ENCODE measurements around the gene MAGT1. TPM values are rescaled to one million over a fixed set of nuclear protein-coding genes. Genes with fewer than 3 reads are reported as not detected.
"Not testable (repeated sequence)": the region's sequence is repeated elsewhere in the genome, so short reads cannot be mapped to it uniquely, and the experiment has no call there.

The MAGT1 gene
- total RNA-seq (2014; rRNA removed) = 53.3 and 60.7 TPM in 2 replicates
- polyA plus RNA-seq (2012) = 38.1 TPM

DNA sequence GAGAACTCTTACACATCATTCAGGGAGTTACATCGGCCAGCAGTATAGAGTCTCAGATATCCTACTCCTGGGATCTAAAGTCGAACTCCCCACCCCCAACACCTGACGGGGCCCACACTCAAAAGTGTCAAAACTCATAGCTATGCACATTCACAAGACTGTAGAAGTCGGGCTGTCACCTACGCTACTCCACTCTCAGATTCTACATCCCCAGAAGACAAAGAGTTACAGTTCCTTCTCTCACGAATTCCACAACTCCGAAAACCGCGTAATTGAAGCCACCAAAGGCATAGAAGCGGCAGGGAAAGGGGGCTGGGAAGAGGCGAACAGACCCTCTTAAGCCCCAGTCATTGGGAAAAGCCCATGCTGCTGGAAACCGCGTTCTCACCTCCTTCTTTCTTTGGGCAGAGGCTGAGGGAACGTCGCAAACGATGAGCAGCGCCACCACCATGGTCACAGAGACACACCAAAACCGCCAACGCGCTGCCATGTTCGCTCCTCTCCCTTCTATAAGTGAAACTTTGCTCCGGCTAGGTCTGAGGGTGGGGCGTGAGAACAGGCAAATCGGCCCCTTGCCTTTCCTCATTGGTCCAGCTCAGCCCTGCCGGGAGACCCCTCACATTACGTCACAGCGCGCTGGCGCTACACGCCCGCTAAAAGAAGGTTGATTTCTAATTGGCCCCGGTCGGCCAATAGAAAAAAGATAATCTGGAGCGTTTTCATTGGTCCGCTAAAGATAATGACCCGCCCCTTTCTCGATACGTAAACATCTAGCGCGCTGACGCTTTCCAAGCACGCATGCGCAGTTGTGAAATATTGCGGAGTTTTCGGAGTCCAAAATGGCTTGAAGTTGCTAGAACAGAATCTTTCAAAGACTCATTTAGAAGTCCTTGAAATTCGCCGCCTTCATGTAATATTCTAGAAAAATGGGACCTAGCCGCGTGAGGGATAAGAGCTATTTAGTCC lies at the start of gene MAGT1:
Gene MAGT1 (minus strand): TSS at position 515 of the 966 bp plus-strand sequence. CDS start 25 bp downstream, at position 490.
- DNase-seq (ENCODE audit: low read depth) = peak; percentile 96

DNA sequence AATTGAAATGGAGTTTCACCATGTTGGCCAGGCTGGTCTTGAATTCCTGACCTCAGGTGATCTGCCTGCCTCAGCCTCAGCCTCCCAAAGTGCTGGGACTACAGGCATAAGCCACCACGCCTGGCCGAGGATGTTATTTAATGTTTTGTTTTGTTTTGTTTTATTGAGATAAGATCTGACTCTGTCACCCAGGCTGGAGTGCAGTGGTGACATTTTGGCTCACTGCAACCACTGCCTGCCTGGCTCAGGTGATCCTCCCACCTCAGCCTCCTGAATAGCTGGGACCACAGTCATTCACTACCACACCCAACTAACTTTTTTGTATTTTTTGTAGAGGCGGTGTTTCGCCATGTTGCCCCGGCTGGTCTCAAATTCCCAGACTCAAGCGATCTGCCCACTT lies 49.8 kb upstream of the MAGT1 start:
- not testable (repeated sequence) for DNase-seq (ENCODE audit: low read depth)

DNA sequence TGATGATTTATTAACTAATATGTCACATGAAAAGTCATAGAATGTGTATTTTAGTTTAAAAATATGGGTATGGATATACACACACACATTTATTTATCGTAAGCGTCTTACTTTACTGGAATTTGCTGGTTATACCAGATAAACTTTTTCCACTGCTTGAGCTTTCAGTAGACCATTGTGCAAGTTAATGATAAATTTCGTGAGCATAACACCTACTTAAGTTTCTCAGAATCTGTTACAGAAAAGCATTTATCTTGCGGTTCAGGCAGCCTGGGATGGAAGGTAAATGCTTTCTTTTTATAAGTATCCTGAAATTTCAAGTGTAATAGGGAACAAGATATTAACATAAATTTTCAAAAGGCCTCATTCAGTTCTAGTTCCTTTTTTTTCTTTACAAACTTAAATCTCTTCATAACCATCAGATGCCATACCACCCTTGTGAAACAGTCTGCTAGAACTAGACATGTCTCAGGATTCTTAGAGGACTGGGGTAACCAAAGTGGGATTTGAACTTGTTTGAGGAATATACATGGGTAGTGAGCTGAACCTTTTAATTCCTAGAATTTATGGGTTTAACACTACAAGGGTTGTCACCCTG lies 42.9 kb upstream of the MAGT1 start:
- DNase-seq (ENCODE audit: low read depth) = no peak

DNA sequence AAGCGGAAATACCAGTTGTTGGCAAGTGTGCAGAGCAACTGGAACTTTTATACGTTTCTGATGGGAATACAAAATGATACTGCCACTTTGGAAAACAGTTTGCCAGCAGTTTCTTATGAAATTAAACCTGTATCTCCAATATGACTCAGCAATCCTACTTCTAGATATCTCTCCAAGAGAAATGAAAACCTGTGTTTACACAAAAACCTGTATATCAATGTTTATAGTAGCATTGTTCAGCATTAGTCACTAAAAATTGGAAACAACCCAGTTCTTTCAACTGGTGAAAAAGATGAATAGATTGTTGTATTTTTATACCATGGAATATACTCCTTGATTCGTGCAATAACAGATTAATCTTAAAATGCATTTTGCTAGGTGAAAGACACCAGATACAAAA lies 42.1 kb upstream of the MAGT1 start:
- DNase-seq (ENCODE audit: low read depth) = peak; percentile 48

DNA sequence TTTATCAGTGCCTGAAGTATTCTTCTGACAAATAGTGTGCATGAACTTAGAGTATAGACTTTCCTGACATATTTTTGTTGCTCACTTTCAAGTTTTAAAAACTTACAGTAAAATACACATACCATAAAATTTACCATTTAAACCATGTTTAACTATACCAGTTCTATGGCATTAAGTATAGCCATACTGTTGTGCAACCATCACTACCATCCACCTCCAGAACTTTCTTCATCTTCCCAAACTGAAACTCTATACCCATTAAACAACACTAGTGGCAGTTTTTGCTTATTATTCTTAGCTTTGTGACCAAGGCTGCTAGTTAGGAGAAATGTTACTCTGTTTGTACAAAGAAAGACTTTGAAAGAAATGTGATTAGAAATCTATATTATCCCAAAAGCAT lies 41.1 kb upstream of the MAGT1 start:
- DNase-seq (ENCODE audit: low read depth) = no peak

GRCh38 chrX:77935886-77936285 lies 40.7 kb upstream of the MAGT1 start:
- DNase-seq (ENCODE audit: low read depth) = no peak

GRCh38 chrX:77930581-77930980 lies 35.3 kb upstream of the MAGT1 start:
- DNase-seq (ENCODE audit: low read depth) = no peak

DNA sequence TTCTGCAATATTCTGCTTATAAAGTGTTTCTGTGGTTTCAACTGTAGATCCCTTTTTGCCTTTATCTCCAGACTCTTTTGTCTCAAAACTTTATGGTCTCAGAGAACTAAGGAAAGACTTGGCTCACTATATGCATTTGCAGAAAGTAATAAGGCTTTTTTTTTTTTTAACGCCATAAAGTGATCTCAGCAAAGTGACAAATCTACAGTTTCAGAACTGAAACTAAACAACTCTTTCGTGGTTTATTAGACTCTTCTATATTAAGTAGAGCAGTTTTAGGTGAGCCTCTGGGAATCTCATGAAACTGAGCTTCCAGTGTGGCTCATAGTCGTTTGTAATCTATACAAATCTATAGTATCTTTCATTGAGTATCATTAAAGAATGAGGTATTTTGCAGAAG lies 30.5 kb upstream of the MAGT1 start:
- no peak for DNase-seq (ENCODE audit: low read depth)

GRCh38 chrX:77924320-77924859 lies 29.2 kb upstream of the MAGT1 start:
- DNase-seq (ENCODE audit: low read depth) = no peak

DNA sequence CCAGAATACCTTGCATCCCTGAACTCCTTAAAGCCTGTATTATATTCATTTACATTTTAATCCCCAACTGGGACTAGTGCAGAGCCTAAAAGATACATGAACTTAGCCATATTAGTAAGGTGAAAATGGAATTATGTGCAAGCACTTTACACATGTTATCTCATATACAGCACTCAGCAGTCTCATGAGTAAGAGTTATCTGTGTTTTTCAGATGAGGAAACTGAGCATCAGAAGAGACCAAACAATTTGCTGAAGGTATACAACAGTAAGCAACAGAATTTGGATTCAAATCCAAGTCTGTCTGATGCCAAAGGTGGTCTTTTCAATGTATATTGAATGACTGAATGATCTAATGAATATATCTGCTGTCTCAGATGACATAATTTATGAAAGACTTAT lies 27.6 kb upstream of the MAGT1 start:
- DNase-seq (ENCODE audit: low read depth) = no peak

DNA sequence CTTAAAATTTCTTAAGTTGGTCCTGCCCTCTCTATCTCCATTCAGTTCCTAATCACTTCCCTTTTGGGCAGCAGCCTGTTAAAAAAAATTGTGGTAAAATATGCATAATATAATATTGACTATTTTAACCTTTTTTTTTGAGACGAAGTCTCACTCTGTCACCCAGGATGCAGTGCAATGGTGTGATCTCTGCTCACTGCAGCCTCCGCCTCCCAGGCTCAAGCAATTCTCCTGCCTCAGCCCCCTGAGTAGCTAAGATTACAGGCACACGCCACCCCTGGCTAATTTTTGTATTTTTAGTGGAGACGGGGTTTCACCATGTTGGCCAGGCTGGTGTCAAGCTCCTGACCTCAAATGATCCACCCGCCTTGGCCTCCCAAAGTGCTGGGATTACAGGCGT lies 24.1 kb upstream of the MAGT1 start:
- not testable (repeated sequence) for DNase-seq (ENCODE audit: low read depth)

DNA sequence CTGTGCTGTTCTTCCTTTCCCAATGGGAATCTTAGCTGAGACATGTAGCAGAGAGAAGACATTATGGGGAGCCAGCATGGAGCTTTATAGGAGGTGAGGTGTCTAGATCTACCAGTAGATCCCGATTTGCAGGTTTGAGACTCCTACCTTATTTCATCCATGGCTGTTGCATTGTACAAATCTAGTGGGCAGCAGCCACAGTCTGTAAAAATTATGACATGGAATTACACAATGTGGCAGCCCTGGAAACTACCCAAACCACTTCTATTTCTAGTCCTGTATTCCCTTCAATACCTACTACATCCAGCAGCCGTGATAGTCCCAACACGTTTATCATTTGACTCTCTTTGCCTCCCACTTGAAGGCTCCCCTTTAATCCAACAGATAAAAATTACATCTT lies 23.3 kb upstream of the MAGT1 start:
- no peak for DNase-seq (ENCODE audit: low read depth)

- no peak for DNase-seq (ENCODE audit: low read depth)
Measured at GRCh38 chrX:77917294-77917933, 22.2 kb upstream of the MAGT1 start.

- peak; percentile 89 for DNase-seq (ENCODE audit: low read depth)
Measured at GRCh38 chrX:77910108-77910840, 15.0 kb upstream of the MAGT1 start, which contains the start of gene ATP7A. Gene ATP7A (plus strand): TSS chrX:77910693. CDS start chrX:77971642, 60,949 bp downstream.

DNA sequence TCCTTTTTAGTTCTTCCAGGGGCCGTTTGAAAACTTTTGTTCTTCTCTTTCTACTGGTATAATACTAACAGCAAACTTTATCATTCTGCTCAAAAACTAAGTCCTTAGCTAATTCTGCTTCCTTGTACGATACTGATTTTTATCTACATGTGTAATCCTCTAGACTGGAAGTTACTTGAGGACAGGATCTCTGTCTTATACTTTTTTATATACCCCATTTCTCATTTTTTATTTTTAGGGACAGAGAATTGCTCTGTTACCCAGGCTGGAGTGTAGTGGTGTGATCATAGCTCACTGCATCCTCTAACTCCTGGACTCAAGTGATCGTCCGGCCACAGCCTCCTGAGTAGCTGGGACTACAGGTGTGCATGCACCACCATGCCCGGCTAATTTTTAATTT lies 6.3 kb upstream of the MAGT1 start:
- no peak for DNase-seq (ENCODE audit: low read depth)

- DNase-seq (ENCODE audit: low read depth) = peak; percentile 13
Measured at GRCh38 chrX:77900688-77901087, 5.5 kb upstream of the MAGT1 start.

DNA sequence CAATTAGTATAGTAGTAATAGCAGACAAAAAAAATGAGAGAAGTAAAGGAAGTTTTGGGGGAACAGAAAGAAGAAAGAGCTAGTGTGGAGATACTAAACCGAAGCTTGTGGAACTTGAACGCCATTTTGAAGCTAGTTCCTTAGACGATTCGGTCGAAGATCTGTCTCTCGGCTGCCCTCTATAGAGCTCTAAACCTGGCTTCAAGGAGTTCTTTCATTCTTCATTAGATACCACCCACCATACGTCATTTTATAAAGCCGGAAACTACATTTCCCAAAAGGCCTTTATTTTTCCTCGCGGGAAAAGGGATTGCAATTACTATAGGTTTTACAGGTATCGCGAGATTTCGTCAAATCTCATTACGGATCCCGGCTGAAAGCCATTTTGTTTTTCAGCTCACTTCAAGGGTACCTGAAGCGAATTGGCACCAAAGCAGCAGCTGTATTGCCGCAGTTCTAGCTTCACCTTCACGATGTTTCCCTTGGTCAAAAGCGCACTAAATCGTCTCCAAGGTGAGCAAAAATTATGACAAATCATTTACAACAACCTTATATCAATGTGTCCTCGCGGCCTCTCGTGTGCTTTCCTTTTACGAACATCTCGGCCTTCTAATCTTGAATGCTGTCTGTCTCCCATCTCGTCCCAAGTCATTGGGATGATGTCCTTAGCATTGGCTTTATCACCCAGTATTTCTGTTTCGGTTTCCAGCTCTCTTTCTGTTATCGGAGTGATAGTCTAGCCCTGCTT lies 4.0 kb upstream of the MAGT1 start, which contains the start of gene COX7B:
Gene COX7B (plus strand): TSS at position 388 of the 748 bp plus-strand sequence. CDS start 86 bp downstream, at position 474.
- DNase-seq (ENCODE audit: low read depth) = peak; percentile 97

- no peak for DNase-seq (ENCODE audit: low read depth)
Measured at GRCh38 chrX:77893713-77894112, 1.5 kb downstream of the MAGT1 start.

GRCh38 chrX:77892887-77893286 lies 2.3 kb downstream of the MAGT1 start:
- no peak for DNase-seq (ENCODE audit: low read depth)

DNA sequence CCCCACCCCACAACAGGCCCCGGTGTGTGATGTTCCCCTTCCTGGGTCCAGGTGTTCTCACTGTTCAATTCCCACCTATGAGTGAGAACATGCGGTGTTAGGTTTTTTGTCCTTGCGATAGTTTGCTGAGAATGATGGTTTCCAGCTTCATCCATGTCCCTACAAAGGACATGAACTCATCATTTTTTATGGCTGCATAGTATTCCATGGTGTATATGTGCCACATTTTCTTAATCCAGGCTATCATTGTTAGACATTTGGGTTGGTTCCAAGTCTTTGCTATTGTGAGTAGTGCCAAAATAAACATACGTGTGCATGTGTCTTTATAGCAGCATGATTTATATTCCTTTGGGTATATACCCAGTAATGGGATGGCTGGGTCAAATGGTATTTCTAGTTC lies 13.8 kb downstream of the MAGT1 start:
- not testable (repeated sequence) for DNase-seq (ENCODE audit: low read depth)

All from LHCN-M2 (cell line).